ENCODE results near the gene RNASEH2B.

GRCh38 chr13:50882816-50883435, 26.7 kb upstream of the RNASEH2B start:
- TF ChIP-seq CTCF (conservative IDR thresholded peaks at IDR 0.05) (no peak), ZFX (IDR thresholded peaks at IDR 0.05) (no peak)
